ENCODE data around the gene RBP3.

DNA sequence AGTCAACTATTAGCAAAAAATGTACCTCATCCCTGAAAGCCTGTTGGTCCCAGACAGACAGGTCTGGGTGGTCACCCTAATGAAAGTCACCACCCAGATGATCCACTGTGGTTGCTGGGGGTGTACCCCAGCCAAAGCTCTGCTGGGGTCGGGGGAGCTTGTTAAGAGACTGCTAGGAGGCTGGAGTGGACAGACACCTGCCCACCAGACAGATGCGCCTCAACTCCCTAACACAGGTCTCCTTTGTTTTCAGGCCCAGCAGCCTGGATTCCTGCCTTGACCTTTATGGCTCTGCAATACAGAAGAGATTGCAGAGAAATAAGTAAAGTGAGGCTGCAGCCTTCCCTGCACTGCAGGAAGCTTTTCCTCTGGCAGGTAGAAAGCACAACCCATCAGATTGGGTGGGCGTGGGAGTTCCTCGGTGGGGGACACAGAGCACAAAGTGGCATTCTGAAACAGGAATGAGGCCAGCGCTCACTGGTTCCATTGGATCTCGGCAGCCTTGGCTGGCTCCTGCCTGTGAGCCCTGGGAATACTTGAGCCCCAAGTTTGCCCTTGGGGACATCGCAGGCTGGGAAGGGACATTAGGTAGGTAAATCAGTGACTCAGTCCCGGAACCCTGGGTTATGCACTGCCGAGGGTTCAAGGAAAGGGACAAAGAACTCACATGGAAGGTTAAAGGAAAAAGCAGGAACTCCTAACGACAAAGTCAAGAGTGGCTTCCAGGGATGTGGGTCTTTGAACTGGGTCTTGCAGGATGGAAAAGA lies 53.9 kb downstream of the RBP3 start:
- TF ChIP-seq, protein P1, sequence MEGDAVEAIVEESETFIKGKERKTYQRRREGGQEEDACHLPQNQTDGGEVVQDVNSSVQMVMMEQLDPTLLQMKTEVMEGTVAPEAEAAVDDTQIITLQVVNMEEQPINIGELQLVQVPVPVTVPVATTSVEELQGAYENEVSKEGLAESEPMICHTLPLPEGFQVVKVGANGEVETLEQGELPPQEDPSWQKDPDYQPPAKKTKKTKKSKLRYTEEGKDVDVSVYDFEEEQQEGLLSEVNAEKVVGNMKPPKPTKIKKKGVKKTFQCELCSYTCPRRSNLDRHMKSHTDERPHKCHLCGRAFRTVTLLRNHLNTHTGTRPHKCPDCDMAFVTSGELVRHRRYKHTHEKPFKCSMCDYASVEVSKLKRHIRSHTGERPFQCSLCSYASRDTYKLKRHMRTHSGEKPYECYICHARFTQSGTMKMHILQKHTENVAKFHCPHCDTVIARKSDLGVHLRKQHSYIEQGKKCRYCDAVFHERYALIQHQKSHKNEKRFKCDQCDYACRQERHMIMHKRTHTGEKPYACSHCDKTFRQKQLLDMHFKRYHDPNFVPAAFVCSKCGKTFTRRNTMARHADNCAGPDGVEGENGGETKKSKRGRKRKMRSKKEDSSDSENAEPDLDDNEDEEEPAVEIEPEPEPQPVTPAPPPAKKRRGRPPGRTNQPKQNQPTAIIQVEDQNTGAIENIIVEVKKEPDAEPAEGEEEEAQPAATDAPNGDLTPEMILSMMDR (IDR thresholded peaks at IDR 0.05): no peak
- no peak for TF ChIP-seq POLR2AphosphoS5 (IDR thresholded peaks at IDR 0.05; ENCODE audit: insufficient read depth in 1 of 2, low read depth in 1 of 2)
